Erythroblast (primary cell): ENCODE measurements around the gene TOX3.

Experiments used
- DNase-seq, 2 experiments: peaks; one replicate each; lab custom pipeline; 2025; lab: John Stamatoyannopoulos, UW
- GATA1 ChIP-seq: IDR thresholded peaks from 2 replicates; pipeline ENCODE4 v1.6.1; 2011; ENCODE audit warnings: low read depth, mild to moderate bottlenecking, control low read depth, low read length, moderate library complexity
- POLR2A ChIP-seq: IDR thresholded peaks from 2 replicates; pipeline ENCODE4 v1.6.1; 2011; ENCODE audit warnings: mild to moderate bottlenecking, low read length

Gene TOX3

GRCh38 chr16:52501746-52502145 lies 45.2 kb downstream of the TOX3 start:
- TF ChIP-seq GATA1 (no peak), POLR2A (no peak)
- DNase-seq: no peak

DNA sequence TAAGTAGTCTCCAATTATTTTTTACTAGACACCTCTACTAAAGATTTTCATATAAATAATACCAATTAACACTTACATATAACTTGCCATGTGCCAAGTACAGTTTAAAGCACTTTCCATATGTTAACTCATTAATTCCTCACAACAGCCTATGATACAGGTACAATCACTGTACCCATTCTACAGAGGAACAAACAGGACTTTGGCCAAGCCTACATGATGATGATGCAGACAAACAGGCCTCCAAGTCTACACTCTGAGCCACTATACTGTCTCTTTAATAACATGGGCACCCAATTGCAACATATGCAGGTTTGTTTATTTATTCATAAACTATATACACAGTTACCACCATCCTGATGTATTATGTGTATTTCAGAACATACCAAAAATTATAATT lies 46.0 kb downstream of the TOX3 start:
- no peak for TF ChIP-seq POLR2A
- no peak for TF ChIP-seq GATA1
- no peak for DNase-seq

DNA sequence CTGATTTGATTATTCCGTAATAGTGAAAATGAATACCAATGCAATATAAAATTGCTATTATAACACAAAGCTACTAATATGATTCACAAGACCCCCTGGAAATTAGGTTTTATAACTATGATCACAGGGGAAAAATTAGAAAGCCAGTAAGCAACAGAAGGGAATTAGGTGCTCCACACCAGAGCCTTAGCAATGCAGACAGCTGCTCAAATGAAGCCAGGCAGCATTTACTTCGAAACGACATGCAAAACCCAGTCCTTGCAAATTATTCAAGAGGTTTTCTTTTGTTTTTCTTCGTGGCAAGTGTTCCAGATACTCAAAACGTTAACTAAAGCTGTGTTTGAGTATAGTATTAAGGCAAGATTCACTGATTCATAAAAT lies 47.9 kb downstream of the TOX3 start:
- DNase-seq: no peak
- no peak for TF ChIP-seq GATA1
- TF ChIP-seq POLR2A: no peak

- no peak for DNase-seq
- no peak for TF ChIP-seq GATA1
- TF ChIP-seq POLR2A: no peak
Measured at GRCh38 chr16:52498328-52499059, 48.4 kb downstream of the TOX3 start.

GRCh38 chr16:52497067-52497816 lies 49.7 kb downstream of the TOX3 start:
- DNase-seq: no peak
- no peak for TF ChIP-seq POLR2A
- no peak for TF ChIP-seq GATA1

DNA sequence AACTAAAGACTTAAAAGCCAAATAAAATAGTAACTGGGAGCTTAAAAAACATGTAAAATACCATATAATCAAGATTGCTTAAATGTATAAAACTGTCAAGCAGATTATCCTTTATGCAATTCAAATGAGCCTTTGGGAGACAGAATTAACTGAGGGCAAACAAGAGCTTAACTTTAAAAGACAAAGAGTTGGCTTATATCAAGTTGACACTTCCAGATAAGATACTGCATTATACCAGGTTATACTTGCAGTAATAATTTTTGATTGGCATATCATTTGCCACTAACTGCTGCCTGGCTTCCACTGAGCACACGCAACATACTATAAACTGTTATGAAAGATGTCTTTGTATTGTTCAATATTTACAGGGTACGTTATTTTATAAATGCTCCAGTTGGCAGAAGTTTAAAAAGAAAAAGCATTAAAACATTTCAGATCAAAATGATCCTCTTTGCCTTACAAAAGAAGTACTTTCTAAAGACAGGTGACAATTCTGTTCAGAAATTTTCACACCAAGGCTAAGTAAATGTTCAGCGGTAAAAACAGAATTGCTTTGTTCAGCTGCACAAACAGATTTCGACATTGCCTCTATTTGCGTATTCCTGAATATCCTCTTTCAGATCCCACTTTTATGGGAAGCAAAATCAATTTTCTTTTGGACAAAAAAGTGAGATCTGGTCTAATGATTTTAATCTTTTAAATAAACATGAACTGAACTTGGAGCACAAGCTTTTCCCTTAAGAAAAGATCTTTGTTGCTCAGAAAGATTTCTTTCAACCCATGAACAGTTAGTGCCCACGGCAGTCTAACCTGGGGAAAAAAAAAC lies 50.7 kb downstream of the TOX3 start:
- TF ChIP-seq GATA1 (no peak), POLR2A (no peak)
- no peak for DNase-seq

DNA sequence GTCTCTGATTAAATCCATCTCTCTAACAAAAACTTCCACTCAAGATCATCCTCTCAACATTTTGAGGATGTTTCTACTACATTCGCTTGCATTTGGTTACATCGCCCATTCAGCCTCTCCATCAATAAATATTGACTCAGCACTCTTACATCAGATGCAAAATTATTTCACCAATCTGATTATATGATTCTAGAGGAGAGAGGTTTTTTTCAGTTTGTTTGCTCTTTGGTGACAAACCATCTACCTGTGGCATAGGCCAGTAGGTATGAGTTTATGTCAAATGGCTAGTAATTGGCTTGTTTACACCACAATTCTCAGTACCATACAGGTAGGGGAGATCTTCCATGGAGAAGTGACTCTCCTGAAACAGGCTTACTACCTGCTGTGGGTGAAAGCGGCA lies 52.3 kb downstream of the TOX3 start:
- DNase-seq: peak in 1 of 2 experiments; percentile 2
- TF ChIP-seq POLR2A (no peak), GATA1 (no peak)

GRCh38 chr16:52494145-52494544 lies 52.8 kb downstream of the TOX3 start:
- TF ChIP-seq POLR2A (no peak), GATA1 (no peak)
- DNase-seq: no peak

GRCh38 chr16:52492789-52493357 lies 54.1 kb downstream of the TOX3 start:
- DNase-seq: no peak
- TF ChIP-seq GATA1: no peak
- TF ChIP-seq POLR2A: no peak

DNA sequence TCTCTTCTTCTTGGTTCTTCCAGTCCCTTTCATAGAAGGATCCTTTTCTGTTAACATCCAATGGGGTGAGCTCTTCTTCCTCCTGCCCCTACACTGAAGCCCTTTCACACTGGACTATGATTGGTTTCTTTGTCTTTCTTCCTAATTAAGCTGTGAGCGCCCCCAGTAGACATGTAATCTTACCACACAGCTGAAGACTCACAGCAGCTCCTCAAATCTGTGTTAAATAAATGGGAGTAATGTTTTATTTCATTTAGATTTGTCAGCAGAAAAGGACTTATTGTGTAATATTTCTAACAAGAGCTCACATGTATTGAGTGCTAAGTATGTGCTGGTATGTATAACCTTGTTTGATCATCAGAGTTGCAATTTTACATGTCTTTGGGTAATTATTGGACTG lies 55.7 kb downstream of the TOX3 start:
- no peak for DNase-seq
- TF ChIP-seq GATA1 (no peak), POLR2A (no peak)

DNA sequence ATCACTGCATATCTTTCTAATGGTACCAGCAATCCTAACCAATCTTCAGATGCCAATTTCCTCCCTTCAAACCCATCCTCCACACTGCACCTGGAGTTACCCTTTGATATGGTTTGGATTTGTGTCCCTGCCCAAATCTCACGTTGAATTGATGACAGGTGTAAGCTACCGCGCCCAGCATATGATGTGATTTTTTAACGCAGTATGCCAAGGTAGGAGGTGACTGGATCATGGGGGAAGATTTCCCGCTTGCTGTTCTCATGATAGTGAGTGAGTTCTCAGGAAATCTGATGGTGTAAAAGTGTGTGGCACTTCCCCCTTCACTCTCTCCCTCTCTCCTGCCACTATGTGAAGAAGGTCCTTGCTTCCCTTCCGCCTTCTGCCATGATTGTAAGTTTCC lies 57.0 kb downstream of the TOX3 start:
- DNase-seq: no peak
- TF ChIP-seq GATA1 (no peak), POLR2A (no peak)

GRCh38 chr16:52488837-52489289 lies 58.1 kb downstream of the TOX3 start:
- TF ChIP-seq POLR2A (no peak), GATA1 (no peak)
- DNase-seq: no peak

GRCh38 chr16:52487849-52488457 lies 59.0 kb downstream of the TOX3 start:
- TF ChIP-seq POLR2A: no peak
- no peak for TF ChIP-seq GATA1
- DNase-seq: no peak

GRCh38 chr16:52480237-52480636 lies 66.7 kb downstream of the TOX3 start:
- no peak for DNase-seq
- TF ChIP-seq GATA1: no peak
- TF ChIP-seq POLR2A: no peak
